CD4-positive, CD25-positive, alpha-beta regulatory T cell (primary cell): ENCODE data around the gene UNC13A. TPM values are rescaled to one million over a fixed set of nuclear protein-coding genes. Genes with fewer than 3 reads are reported as not detected.
"Not testable (repeated sequence)": the region's sequence is repeated elsewhere in the genome, so short reads cannot be mapped to it uniquely, and the experiment has no call there.

ENCODE experiments used
- ATAC-seq, 2 donors: fragments of 150-1000 bp; cut with Tn5 transposase; one replicate each; pipeline ENCODE4 v1.10.0; 2021; ENCODE audit warnings: low read depth in 2 of 2, moderate number of reproducible peaks in 2 of 2, moderate library complexity in 1 of 2
- DNase-seq, 3 donors: peaks; one replicate each; pipeline versions ENCODE4 v3.0.0 to v3.0.0-alpha.2; 2012 to 2022; ENCODE audit warnings: mixed read lengths in 1 of 3
- H3K27ac ChIP-seq: one replicate; pipeline ENCODE4 v1.7.0; 2013; ENCODE audit warnings: mild to moderate bottlenecking, low read length; ENCODE audit not compliant: insufficient read depth, poor library complexity, severe bottlenecking
- H3K27me3 ChIP-seq: one replicate; pipeline ENCODE4 v1.7.0; 2013; ENCODE audit warnings: low read length; ENCODE audit not compliant: control insufficient read depth, insufficient read depth
- H3K36me3 ChIP-seq: one replicate; pipeline ENCODE4 v1.7.0; 2013; ENCODE audit warnings: mild to moderate bottlenecking, low read length, moderate library complexity; ENCODE audit not compliant: control insufficient read depth, insufficient read depth
- H3K4me1 ChIP-seq: 2 replicates; pipeline ENCODE4 v1.7.0; 2013; ENCODE audit warnings: mild to moderate bottlenecking, low read length; ENCODE audit not compliant: insufficient read depth, control insufficient read depth, poor library complexity, severe bottlenecking
- H3K4me3 ChIP-seq: one replicate; pipeline ENCODE4 v1.7.0; 2013; ENCODE audit warnings: low read depth, mild to moderate bottlenecking, low read length, moderate library complexity
- H3K9me3 ChIP-seq, 2 experiments: 1 replicate in 1 of 2; 2 replicates in 1 of 2; pipeline ENCODE4 v1.7.0; 2013; ENCODE audit warnings: low read length in 2 of 2, mild to moderate bottlenecking in 1 of 2, moderate library complexity in 1 of 2; ENCODE audit not compliant: control insufficient read depth in 2 of 2
- H3K27ac Mint-ChIP-seq, 3 donors: one replicate each; pipeline ENCODE4 v1.8.0; 2020 to 2022; ENCODE audit warnings: mild to moderate bottlenecking in 3 of 3, mixed read lengths in 3 of 3, moderate library complexity in 2 of 3
- H3K27me3 Mint-ChIP-seq: one replicate; pipeline ENCODE4 v1.8.0; 2022; ENCODE audit warnings: mild to moderate bottlenecking, mixed read lengths
- H3K36me3 Mint-ChIP-seq: one replicate; pipeline ENCODE4 v1.8.0; 2020; ENCODE audit warnings: mixed read lengths
- H3K4me1 Mint-ChIP-seq, 4 donors: one replicate each; pipeline ENCODE4 v1.8.0; 2020 to 2022; ENCODE audit warnings: mixed read lengths in 4 of 4, mild to moderate bottlenecking in 1 of 4
- H3K4me3 Mint-ChIP-seq, 4 donors: one replicate each; pipeline ENCODE4 v1.8.0; 2020 to 2022; ENCODE audit warnings: mild to moderate bottlenecking in 4 of 4, mixed read lengths in 4 of 4, moderate library complexity in 3 of 4
- H3K9me3 Mint-ChIP-seq, 7 donors: one replicate each; pipeline ENCODE4 v1.8.0; 2020 to 2022; ENCODE audit warnings: mixed read lengths in 7 of 7, mild to moderate bottlenecking in 3 of 7, moderate library complexity in 2 of 7
- polyA plus RNA-seq, 4 donors: library from polyadenylated mRNA; unstranded; fragments of 300-500 nt; fragmentation: Illumina TruSeq; gene quantifications; one replicate each; pipeline ENCODE4 v1.2.3, GENCODE V29; 2021
- total RNA-seq: library from RNA; stranded (reverse); gene quantifications from one replicate; pipeline ENCODE4 v1.2.3, GENCODE V29; 2022

UNC13A gene
- total and polyA plus RNA-seq, 5 donors from 2014 or later: not detected

- H3K36me3 Mint-ChIP-seq: peaks cover 15% of the 10 kb centered on the region
- not testable (repeated sequence) for H3K27ac ChIP-seq, H3K27ac Mint-ChIP-seq, DNase-seq, H3K27me3 Mint-ChIP-seq, ATAC-seq, H3K4me1 Mint-ChIP-seq, H3K27me3 ChIP-seq, H3K9me3 ChIP-seq, H3K4me1 ChIP-seq, H3K9me3 Mint-ChIP-seq, H3K4me3 Mint-ChIP-seq, H3K4me3 ChIP-seq
- peaks cover 48% of the 10 kb centered on the region for H3K36me3 ChIP-seq
These were observed 117.9 kb downstream of the UNC13A start for GRCh38 chr19:17570291-17570690.

- Histone ChIP-seq H3K36me3 (peaks cover 60% of the 10 kb centered on the region), H3K4me1 (no peaks in the 10 kb centered on the region), H3K27ac (no peak overlapping the region), H3K4me3 (no peak overlapping the region), H3K9me3 (no peaks in the 10 kb centered on the region), H3K27me3 (no peaks in the 10 kb centered on the region)
- Mint-ChIP-seq H3K27ac (no peak overlapping the region), H3K36me3 (peaks cover 19% of the 10 kb centered on the region), H3K4me1 (peaks cover 0 to 2% (median 0%) of the 10 kb centered on the region in 4 donors), H3K9me3 (no peaks in the 10 kb centered on the region), H3K27me3 (no peaks in the 10 kb centered on the region), H3K4me3 (no peak overlapping the region)
- no peak for ATAC-seq
- no peak for DNase-seq
These were observed 120.2 kb downstream of the UNC13A start for GRCh38 chr19:17567940-17568339.

- ATAC-seq: no peak
- Histone ChIP-seq H3K4me1 (no peaks in the 10 kb centered on the region), H3K27ac (no peak overlapping the region), H3K9me3 (no peaks in the 10 kb centered on the region), H3K4me3 (no peak overlapping the region), H3K27me3 (no peaks in the 10 kb centered on the region), H3K36me3 (peaks cover 46% of the 10 kb centered on the region)
- Mint-ChIP-seq H3K27me3 (no peaks in the 10 kb centered on the region), H3K4me1 (peaks cover 0 to 9% (median 1%) of the 10 kb centered on the region in 4 donors), H3K36me3 (peaks cover 18% of the 10 kb centered on the region), H3K4me3 (no peak overlapping the region), H3K9me3 (no peaks in the 10 kb centered on the region), H3K27ac (no peak overlapping the region)
- DNase-seq: no peak
These were observed 122.5 kb downstream of the UNC13A start for GRCh38 chr19:17565611-17566010.

- Mint-ChIP-seq H3K4me1 (peaks cover 0 to 13% (median 3%) of the 10 kb centered on the region in 4 donors), H3K27ac (no peak overlapping the region), H3K36me3 (peaks cover 23% of the 10 kb centered on the region), H3K4me3 (no peak overlapping the region), H3K27me3 (no peaks in the 10 kb centered on the region), H3K9me3 (no peaks in the 10 kb centered on the region)
- ATAC-seq: no peak
- no peaks in the 10 kb centered on the region for H3K9me3 ChIP-seq
- H3K4me1 ChIP-seq: no peaks in the 10 kb centered on the region
- peaks cover 54% of the 10 kb centered on the region for H3K36me3 ChIP-seq
- no peak overlapping the region for H3K27ac ChIP-seq
- no peak overlapping the region for H3K4me3 ChIP-seq
- H3K27me3 ChIP-seq: no peaks in the 10 kb centered on the region
- DNase-seq: no peak
These were observed 123.4 kb downstream of the UNC13A start for GRCh38 chr19:17564781-17565180.

GRCh38 chr19:17562561-17562960, 125.6 kb downstream of the UNC13A start:
- no peaks in the 10 kb centered on the region for H3K9me3 ChIP-seq
- no peak for DNase-seq
- no peaks in the 10 kb centered on the region for H3K27me3 ChIP-seq
- Mint-ChIP-seq H3K9me3 (no peaks in the 10 kb centered on the region), H3K27ac (no peak overlapping the region), H3K4me1 (peaks cover 0 to 19% (median 3%) of the 10 kb centered on the region in 4 donors), H3K36me3 (peaks cover 19% of the 10 kb centered on the region), H3K27me3 (no peaks in the 10 kb centered on the region), H3K4me3 (peak overlapping the region in 1 of 4 donors; percentile 34)
- ATAC-seq: no peak
- H3K36me3 ChIP-seq: peaks cover 49% of the 10 kb centered on the region
- no peak overlapping the region for H3K27ac ChIP-seq
- H3K4me1 ChIP-seq: no peaks in the 10 kb centered on the region
- no peak overlapping the region for H3K4me3 ChIP-seq

- no peak overlapping the region for H3K27ac Mint-ChIP-seq
- DNase-seq (no peak), ATAC-seq (no peak)
- Histone ChIP-seq H3K4me3 (no peak overlapping the region), H3K27me3 (no peaks in the 10 kb centered on the region), H3K4me1 (peaks cover under 1% of the 10 kb centered on the region), H3K36me3 (peaks cover 45% of the 10 kb centered on the region), H3K9me3 (no peaks in the 10 kb centered on the region), H3K27ac (no peak overlapping the region)
- no peak overlapping the region for H3K4me3 Mint-ChIP-seq
- H3K27me3 Mint-ChIP-seq: no peaks in the 10 kb centered on the region
- H3K4me1 Mint-ChIP-seq: peaks cover 0 to 24% (median 3%) of the 10 kb centered on the region in 4 donors
- H3K9me3 Mint-ChIP-seq: no peaks in the 10 kb centered on the region
- peaks cover 19% of the 10 kb centered on the region for H3K36me3 Mint-ChIP-seq
These were observed 126.1 kb downstream of the UNC13A start for GRCh38 chr19:17562097-17562496.

GRCh38 chr19:17560205-17560595, 128.0 kb downstream of the UNC13A start:
- H3K4me1 Mint-ChIP-seq: peaks cover 0 to 36% (median 8%) of the 10 kb centered on the region in 4 donors
- H3K27ac ChIP-seq: no peak overlapping the region
- no peaks in the 10 kb centered on the region for H3K9me3 Mint-ChIP-seq
- H3K4me3 Mint-ChIP-seq: peak overlapping the region in 1 of 4 donors; percentile 61
- peaks cover 35% of the 10 kb centered on the region for H3K36me3 ChIP-seq
- H3K36me3 Mint-ChIP-seq: peaks cover 19% of the 10 kb centered on the region
- H3K4me3 ChIP-seq: no peak overlapping the region
- H3K27me3 Mint-ChIP-seq: peaks cover under 1% of the 10 kb centered on the region
- peaks cover 14% of the 10 kb centered on the region for H3K4me1 ChIP-seq
- peak overlapping the region in 1 of 3 donors; percentile 8 for H3K27ac Mint-ChIP-seq
- no peaks in the 10 kb centered on the region for H3K27me3 ChIP-seq
- DNase-seq: no peak
- ATAC-seq: no peak
- H3K9me3 ChIP-seq: no peaks in the 10 kb centered on the region

GRCh38 chr19:17557466-17557865, 130.7 kb downstream of the UNC13A start:
- H3K4me3 Mint-ChIP-seq: peak overlapping the region in 3 of 4 donors; percentile 85 to 89 (median 88)
- no peaks in the 10 kb centered on the region for H3K9me3 Mint-ChIP-seq

More at GRCh38 chr19:17557466-17557865, 130.7 kb downstream of the UNC13A start:
- Histone ChIP-seq H3K4me1 (peaks cover 19% of the 10 kb centered on the region), H3K36me3 (peaks cover 24% of the 10 kb centered on the region), H3K27me3 (no peaks in the 10 kb centered on the region), H3K4me3 (no peak overlapping the region), H3K27ac (no peak overlapping the region), H3K9me3 (no peaks in the 10 kb centered on the region)
- peaks cover 0 to 38% (median 10%) of the 10 kb centered on the region in 4 donors for H3K4me1 Mint-ChIP-seq
- no peak for DNase-seq
- peaks cover 4% of the 10 kb centered on the region for H3K27me3 Mint-ChIP-seq
- no peak overlapping the region for H3K27ac Mint-ChIP-seq
- peaks cover 14% of the 10 kb centered on the region for H3K36me3 Mint-ChIP-seq
- no peak for ATAC-seq
